Aorta (tissue), 5 donors: Measurements from ENCODE around the gene ADAM33. TPM values are rescaled to one million over a fixed set of nuclear protein-coding genes. Genes with fewer than 3 reads are reported as not detected.

Experiments
- ATAC-seq: fragments of 200-7000 bp; cut with Tn5 transposase; one replicate; pipeline ENCODE4 v1.9.1; 2022; ENCODE audit warnings: moderate library complexity; ENCODE audit not compliant: low FRiP score
- DNase-seq, 2 donors: peaks; one replicate each; pipeline ENCODE4 v3.0.0-alpha.2; 2020
- H3K27ac ChIP-seq, 2 donors: one replicate each; pipeline ENCODE4 v1.5.1; 2013; ENCODE audit warnings: low read length in 2 of 2, mild to moderate bottlenecking in 2 of 2, moderate library complexity in 2 of 2, control low read depth in 1 of 2, inconsistent platforms in 1 of 2, low read depth in 1 of 2
- H3K27me3 ChIP-seq, 2 donors: one replicate each; pipeline ENCODE4 v1.6.1; 2013; ENCODE audit warnings: control low read depth in 1 of 2, low read length in 1 of 2, mild to moderate bottlenecking in 1 of 2, moderate library complexity in 1 of 2; ENCODE audit not compliant: insufficient read depth in 2 of 2, control insufficient read depth in 1 of 2
- H3K36me3 ChIP-seq, 2 donors: one replicate each; pipeline ENCODE4 v1.6.1; 2013; ENCODE audit warnings: control low read depth in 1 of 2, low read length in 1 of 2, mild to moderate bottlenecking in 1 of 2; ENCODE audit not compliant: insufficient read depth in 2 of 2, control insufficient read depth in 1 of 2
- H3K4me1 ChIP-seq, 2 donors: one replicate each; pipeline ENCODE4 v1.6.1; 2013; ENCODE audit warnings: low read length in 2 of 2, control low read depth in 1 of 2, mild to moderate bottlenecking in 1 of 2, moderate library complexity in 1 of 2; ENCODE audit not compliant: insufficient read depth in 2 of 2, control insufficient read depth in 1 of 2
- H3K4me3 ChIP-seq, 2 donors: one replicate each; pipeline ENCODE4 v1.5.1; 2013; ENCODE audit warnings: low read length in 2 of 2, control low read depth in 1 of 2, mild to moderate bottlenecking in 1 of 2
- H3K9me3 ChIP-seq: one replicate; pipeline ENCODE4 v1.6.1; 2013; ENCODE audit warnings: mild to moderate bottlenecking, low read length; ENCODE audit not compliant: control insufficient read depth
- WGBS, 2 donors: extraction: QIAGEN DNeasy Blood & Tissue Kit; methylation state at CpG; one replicate each; pipeline ENCODE4 v1.1.7; 2013; 5-methylcytosine and 5-hydroxymethylcytosine counted together
- intact Hi-C, 2 donors: fragments of 100-400 bp; cut with DNase I; formaldehyde crosslinking; loops; one replicate each; pipeline versions ENCODE4 v1.14.2 to v1.15.0; 2022
- long read RNA-seq, 2 donors: library from polyadenylated mRNA; unstranded; transcript quantifications; one replicate each; pipeline ENCODE4 v2.0.0, GENCODE V29; 2020 to 2021
- polyA plus RNA-seq, 2 donors: library from polyadenylated mRNA; stranded (reverse); fragments of 200-250 nt; gene quantifications; one replicate each; pipeline ENCODE4 v1.2.3, GENCODE V29; 2013
- total RNA-seq, 2 donors: library from RNA; stranded (reverse); fragmentation: NEBNext Ultra II Directional; extraction: Animal tissue kit (Norgen Biotek cat#: 25700); gene quantifications; one replicate each; pipeline ENCODE4 v1.2.1, GENCODE V29; 2021
- donor health status: healthy with polysubstance abuse.
- donor health status: Bipolar disorder and iron deficiency.
- donor health status: DM: no; HTN: no; CAD: no.
- donor health status: DM: no; HTN: no; CAD: no.
- donor health status: DM: yes; HTN: yes; CAD: no.

The ADAM33 gene
- total RNA-seq (10 to 100 TPM; 39.8 to 96.8 TPM), polyA plus RNA-seq (100 to 1,000 TPM in 1 of 2 donors, 10 to 100 TPM in 1; 36.9 to 352 TPM)
- long read RNA-seq, donor 1, partial matches to known transcripts = 40 of 64 reads
- long read RNA-seq, donor 1, other reads (novel, unspliced or antisense) = 21 of 64 reads
- long read RNA-seq, donor 2, partial matches to known transcripts = 19 of 67 reads
- long read RNA-seq, donor 2, other reads (novel, unspliced or antisense) = 48 of 67 reads

- peak within 1 kb of the TSS; percentile 45 to 61 for H3K4me3 ChIP-seq
- 9 to 13% methylated on average over 50 to 65 of the region's 65 CpGs for WGBS, 2 donors
- no peaks in the 10 kb centered on the region for H3K27me3 ChIP-seq
- no peaks in the 10 kb centered on the region for H3K4me1 ChIP-seq
- H3K36me3 ChIP-seq = no peaks in the 10 kb centered on the region
- H3K9me3 ChIP-seq = no peaks in the 10 kb centered on the region
- ATAC-seq (peak; percentile 49), DNase-seq (peak; percentile 69 to 88)
- intact Hi-C loops = loop anchor here in 1 of 2 donors (10.0 kb wide), 1 partner anchor 163 kb away; the partner anchor contains the start of gene MAVS
- peak within 1 kb of the TSS in 1 of 2 donors; percentile 88 for H3K27ac ChIP-seq
Observed at GRCh38 chr20:3681931-3682781, at the start of gene ADAM33. ADAM33 (minus strand) TSS chr20:3682010; CDS start chr20:3682004, 6 bp downstream.

- Histone ChIP-seq H3K4me1 (no peaks in the 10 kb centered on the region), H3K9me3 (no peaks in the 10 kb centered on the region), H3K36me3 (no peaks in the 10 kb centered on the region), H3K4me3 (no peak overlapping the region), H3K27ac (no peak overlapping the region), H3K27me3 (no peaks in the 10 kb centered on the region)
- intact Hi-C loops = no loop called here
- DNase-seq (peak in 1 of 2 donors; percentile 23), ATAC-seq (no peak)
- 90% methylated on average over 12 of the region's 12 CpGs for WGBS, 2 donors
Observed at GRCh38 chr20:3730803-3731672, 49.2 kb upstream of the ADAM33 start.

DNA sequence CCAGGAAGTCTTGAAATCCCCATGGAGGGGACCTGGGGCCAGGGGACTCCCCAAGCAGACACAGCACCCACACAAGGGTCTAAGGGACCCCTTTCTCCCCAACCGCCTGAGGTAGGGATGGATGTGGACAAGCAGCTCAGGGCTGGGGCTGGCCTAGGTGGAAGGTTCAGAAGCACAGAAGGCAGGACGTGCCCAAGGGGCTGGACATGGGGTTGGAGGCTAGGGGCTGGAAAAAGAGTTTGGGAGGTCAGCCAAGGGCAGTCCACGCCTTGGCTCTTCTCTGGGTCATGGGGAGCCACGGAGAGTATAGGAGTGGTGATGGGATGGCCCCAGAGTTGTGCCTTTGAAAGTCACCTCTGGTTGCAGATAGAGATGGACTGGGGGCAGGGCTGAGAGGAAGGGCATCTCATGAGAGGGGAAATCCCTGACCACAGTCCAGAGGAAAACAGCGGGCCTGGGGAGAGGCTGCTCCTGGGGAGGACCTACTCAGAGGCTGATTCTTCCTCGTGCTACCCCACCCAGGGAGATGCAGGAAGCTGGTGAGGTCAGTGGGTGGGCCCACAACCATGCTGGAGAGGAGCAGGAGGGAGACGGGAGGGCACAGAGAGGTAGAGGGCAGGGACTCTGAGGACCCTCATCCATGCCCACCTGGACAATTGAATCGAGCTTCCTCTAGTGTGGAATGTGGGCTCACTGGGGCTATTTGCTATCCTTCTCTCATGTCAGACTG, 48.2 kb upstream of the ADAM33 start:
- H3K4me3 ChIP-seq = no peak overlapping the region
- DNase-seq (no peak), ATAC-seq (no peak)
- 88 to 95% methylated on average over 8 of the region's 8 CpGs for WGBS, 2 donors
- no peaks in the 10 kb centered on the region for H3K27me3 ChIP-seq
- H3K27ac ChIP-seq = no peak overlapping the region
- H3K4me1 ChIP-seq = no peaks in the 10 kb centered on the region
- intact Hi-C loops = no loop called here
- no peaks in the 10 kb centered on the region for H3K36me3 ChIP-seq
- no peaks in the 10 kb centered on the region for H3K9me3 ChIP-seq

GRCh38 chr20:3729378-3729777, 47.6 kb upstream of the ADAM33 start:
- Histone ChIP-seq H3K27me3 (no peaks in the 10 kb centered on the region), H3K27ac (no peak overlapping the region), H3K4me3 (no peak overlapping the region), H3K9me3 (no peaks in the 10 kb centered on the region), H3K36me3 (no peaks in the 10 kb centered on the region), H3K4me1 (no peaks in the 10 kb centered on the region)
- 90 to 93% methylated on average over 6 of the region's 6 CpGs for WGBS, 2 donors
- intact Hi-C loops = no loop called here
- ATAC-seq = no peak
- no peak for DNase-seq

DNA sequence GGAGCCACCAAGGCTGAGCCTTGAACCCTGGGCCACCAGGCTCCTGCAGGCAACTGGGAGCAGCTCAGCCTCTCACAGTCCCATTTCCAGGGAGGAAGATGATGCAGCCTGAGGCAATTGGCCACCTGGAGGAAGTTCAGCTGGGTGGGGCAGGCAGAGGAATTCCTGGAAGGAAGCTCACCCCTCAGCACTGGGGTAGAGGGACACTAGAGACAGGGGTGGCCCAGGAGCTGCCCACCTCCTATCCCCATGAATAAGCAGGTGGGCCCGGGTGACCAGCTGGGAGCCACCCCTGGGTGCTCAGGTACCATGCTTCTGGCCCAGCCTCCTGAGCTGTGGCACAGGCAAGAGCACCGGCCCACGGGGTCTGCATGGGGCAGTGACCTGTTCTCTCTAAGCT, 47.1 kb upstream of the ADAM33 start:
- 91% methylated on average over 3 of the region's 3 CpGs for WGBS, 2 donors
- H3K36me3 ChIP-seq = no peaks in the 10 kb centered on the region
- no peak overlapping the region for H3K4me3 ChIP-seq
- H3K9me3 ChIP-seq = no peaks in the 10 kb centered on the region
- no peaks in the 10 kb centered on the region for H3K4me1 ChIP-seq
- no peaks in the 10 kb centered on the region for H3K27me3 ChIP-seq
- H3K27ac ChIP-seq = no peak overlapping the region
- intact Hi-C loops = no loop called here
- ATAC-seq (no peak), DNase-seq (no peak)

- Histone ChIP-seq H3K4me1 (no peaks in the 10 kb centered on the region), H3K36me3 (no peaks in the 10 kb centered on the region), H3K4me3 (no peak overlapping the region), H3K27me3 (no peaks in the 10 kb centered on the region), H3K9me3 (no peaks in the 10 kb centered on the region), H3K27ac (no peak overlapping the region)
- DNase-seq (no peak), ATAC-seq (no peak)
- intact Hi-C loops = no loop called here
- WGBS, 2 donors = 77 to 82% methylated on average over 5 of the region's 5 CpGs
Observed at GRCh38 chr20:3728354-3728753, 46.5 kb upstream of the ADAM33 start.

DNA sequence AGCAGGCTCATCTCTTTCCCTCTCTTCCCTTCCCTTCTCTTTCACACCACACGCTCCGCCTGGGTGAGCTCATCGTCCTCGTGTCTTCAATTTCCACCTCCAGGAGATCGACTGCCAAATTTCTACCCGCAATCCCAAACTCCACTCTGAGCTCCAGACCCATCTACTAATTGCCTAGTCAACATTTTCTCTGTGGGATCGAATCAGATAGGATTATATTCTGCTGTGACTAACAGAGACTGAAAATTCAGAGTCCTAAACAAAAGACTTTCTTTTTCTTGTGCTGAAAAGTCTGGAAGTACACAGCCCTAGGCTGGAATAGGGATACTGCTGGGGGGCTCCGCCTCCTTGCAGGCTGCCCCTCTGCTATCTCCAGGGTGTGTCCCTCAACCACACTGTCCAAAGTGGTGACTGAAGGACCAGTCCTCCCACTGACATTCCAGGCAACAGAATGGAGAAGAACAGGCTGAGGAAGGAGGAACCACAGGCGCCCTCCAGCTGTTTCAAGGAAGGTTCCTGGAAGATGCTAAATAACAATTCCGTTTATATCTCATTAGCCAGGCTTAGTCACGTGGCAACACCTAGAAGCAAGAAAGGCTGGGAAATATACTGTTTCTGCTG, 45.7 kb upstream of the ADAM33 start:
- peak; percentile 70 for ATAC-seq
- Histone ChIP-seq H3K4me3 (no peak overlapping the region), H3K4me1 (no peaks in the 10 kb centered on the region)

DNA sequence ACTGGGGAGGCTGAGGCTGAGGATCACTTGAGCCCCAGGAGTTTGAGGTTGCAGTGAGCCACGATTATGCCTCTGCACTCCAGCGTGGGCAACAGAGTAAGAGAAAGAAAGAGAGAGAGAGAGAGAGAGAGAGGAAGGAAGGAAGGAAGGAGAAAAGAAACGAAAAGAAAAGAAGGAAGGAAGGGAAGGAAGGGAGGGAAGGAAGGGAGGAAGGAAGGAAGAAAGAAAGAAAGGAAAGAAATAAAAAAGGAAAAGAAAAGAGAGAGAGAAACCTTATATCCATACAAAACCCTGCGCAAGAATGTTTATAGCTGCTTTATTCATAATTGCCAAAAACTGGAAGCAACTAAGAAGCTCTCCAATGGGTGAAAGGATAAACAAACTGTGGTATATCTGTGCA, 42.5 kb upstream of the ADAM33 start:
- no peaks in the 10 kb centered on the region for H3K36me3 ChIP-seq
- H3K4me3 ChIP-seq = no peak overlapping the region
- WGBS, 2 donors = 67 to 72% methylated on average over 4 of the region's 4 CpGs
- DNase-seq (no peak), ATAC-seq (no peak)
- H3K4me1 ChIP-seq = no peaks in the 10 kb centered on the region
- H3K9me3 ChIP-seq = no peaks in the 10 kb centered on the region
- H3K27me3 ChIP-seq = no peaks in the 10 kb centered on the region
- H3K27ac ChIP-seq = no peak overlapping the region
- intact Hi-C loops = no loop called here

More for the DNA sequence above, 45.7 kb upstream of the ADAM33 start:
- intact Hi-C loops = no loop called here
- 40 to 41% methylated on average over 11 of the region's 11 CpGs for whole genome bisulfite sequencing, 2 donors
- no peaks in the 10 kb centered on the region for H3K9me3 ChIP-seq
- no peak overlapping the region for H3K27ac ChIP-seq
- no peak for DNase-seq
- H3K36me3 ChIP-seq = no peaks in the 10 kb centered on the region
- no peaks in the 10 kb centered on the region for H3K27me3 ChIP-seq
